NCI-H1694 treated with DMSO at 0.1 percent for 48 hours (cell line): ENCODE measurements around the gene PLCG1.

ENCODE experiments used
- DNase-seq: peaks from one replicate; lab custom pipeline; 2025; lab: John Stamatoyannopoulos, UW

The PLCG1 gene

DNA sequence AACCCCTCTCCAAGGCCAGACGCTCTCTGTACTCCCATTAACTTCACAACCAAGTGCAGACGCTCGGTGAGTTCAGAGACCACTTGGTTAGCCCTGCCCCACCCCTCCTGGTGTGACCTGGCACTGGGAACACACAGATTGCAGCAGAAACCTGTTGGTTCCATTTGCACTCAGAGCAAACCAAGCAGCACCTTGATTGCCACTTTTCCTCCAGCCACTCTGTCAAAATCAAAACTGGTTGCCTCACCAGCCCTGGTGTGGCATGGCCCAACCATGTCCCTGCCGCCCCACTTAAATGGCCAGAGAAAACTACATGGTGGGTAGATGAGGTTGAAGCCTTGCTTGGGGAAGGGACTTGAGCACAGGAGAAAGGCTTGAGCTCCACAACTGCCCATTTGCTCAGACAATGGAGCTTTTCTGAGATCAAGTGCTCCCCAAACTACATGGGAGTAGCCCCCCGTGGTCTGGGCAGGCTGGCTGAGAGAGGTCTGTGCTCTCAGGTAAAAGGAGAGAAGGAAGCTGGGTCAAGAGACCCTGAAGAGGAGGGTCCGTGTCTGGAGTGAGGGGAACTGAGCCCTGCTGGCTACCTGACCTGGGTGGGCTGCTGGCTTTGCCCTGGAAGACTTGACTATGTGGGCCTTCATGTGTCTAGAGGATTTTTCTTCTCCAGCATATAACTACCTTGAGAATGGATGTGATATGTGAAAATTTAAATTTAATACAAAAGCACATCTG, 43.4 kb downstream of the PLCG1 start:
- DNase-seq = no peak

DNA sequence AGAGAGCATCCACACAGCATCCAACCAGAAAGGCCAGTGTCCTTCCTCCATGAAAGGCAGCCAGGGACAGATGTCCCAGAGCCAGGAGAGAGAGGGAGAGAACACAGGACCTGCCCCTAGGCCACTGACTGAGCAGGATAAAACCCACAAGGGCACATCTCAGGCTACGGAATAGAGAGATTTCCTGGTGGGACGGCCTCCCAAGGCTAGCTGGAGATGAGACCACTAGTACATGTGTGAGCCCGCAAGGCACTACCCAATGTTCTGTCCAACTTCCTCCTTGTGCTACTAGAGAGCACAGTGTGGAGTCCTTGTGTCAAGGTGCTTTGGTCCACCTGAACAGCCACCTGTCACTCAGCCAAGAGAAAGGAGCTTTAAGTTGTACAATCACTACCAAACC, 44.2 kb downstream of the PLCG1 start:
- no peak for DNase-seq

DNA sequence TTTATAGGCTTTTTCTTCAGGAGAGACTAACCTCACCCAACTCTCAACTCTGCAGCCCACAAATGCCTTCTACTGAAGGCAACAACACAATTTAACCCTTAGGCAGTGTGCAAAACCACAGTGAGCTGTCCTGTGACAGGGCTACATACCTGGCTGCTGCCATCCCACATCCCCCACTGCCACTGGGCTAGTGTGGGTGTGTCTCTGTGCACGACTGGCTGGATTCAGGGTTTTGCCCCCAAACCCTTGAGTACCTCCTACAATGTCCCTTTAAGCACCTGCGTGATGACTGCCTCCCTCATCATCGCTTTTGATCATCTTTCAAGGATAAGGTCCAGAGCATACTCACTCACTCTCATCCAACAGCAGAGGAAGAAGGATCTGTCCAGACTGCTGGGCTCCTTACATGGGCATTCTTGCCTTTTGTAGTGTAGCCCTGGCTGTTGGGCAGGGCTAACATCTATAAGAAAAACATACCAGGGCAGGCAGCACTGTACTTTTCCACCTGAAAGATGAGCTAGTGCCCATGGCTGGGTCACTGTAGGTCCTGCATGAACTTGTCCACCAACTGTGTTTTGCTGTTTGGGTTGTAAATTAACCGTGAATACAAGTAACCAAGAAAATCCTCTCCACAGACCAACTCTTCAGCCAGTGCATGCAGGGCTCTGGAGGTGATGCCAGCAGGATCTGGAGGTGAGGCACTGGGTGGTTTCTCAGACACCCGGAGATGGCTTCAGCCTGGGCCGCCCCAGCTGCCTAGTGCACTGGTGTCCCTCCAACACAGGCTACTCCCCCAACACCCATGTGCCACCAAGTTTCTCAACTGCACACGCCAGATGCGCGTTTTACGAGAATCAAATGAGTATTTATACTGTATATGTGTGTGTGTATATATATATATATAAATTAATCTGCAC, 45.2 kb downstream of the PLCG1 start:
- DNase-seq = no peak

DNA sequence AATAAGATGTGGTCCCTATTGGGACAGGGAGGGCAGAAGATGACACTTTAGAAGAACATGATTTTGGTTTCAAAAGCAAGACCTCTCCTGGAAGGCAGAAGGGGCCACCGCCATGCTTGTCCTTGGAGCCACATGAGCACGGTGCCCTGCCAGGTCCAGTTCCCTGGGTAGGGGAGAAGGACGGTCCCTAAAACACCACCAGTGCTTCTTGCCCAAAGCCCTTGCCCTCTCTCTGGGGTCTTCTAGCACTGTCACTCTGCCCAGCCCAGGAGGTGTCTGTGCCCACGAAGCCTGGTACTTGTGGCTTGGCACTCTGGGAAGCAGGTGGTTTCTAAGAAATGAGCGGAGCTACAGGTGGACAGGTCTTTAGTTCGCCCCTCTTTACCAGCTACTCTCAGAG, 46.0 kb downstream of the PLCG1 start:
- no peak for DNase-seq

- DNase-seq = no peak
Measured at GRCh38 chr20:41183831-41184230, 46.5 kb downstream of the PLCG1 start.

- no peak for DNase-seq
Measured at GRCh38 chr20:41185013-41185757, 47.8 kb downstream of the PLCG1 start.

DNA sequence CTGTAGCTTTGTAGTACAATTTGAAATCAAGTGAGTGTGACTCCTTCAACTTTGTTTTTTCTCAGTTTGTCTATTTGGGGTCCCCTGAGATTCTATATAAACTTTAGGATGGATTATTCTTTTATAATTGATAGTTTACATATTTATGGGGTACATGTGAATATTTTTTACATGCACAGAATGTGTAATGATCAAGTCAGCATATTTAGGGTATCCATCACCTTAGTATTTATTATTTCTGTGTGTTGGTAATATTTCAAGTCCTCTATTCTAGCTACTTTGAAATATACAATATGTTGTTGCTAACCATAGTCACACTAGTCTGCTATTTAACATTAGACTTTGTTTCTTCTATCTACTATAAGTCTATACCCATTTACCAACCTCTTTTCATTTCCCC, 50.3 kb downstream of the PLCG1 start:
- no peak for DNase-seq

GRCh38 chr20:41191562-41192500, 54.5 kb downstream of the PLCG1 start:
- no peak for DNase-seq

DNA sequence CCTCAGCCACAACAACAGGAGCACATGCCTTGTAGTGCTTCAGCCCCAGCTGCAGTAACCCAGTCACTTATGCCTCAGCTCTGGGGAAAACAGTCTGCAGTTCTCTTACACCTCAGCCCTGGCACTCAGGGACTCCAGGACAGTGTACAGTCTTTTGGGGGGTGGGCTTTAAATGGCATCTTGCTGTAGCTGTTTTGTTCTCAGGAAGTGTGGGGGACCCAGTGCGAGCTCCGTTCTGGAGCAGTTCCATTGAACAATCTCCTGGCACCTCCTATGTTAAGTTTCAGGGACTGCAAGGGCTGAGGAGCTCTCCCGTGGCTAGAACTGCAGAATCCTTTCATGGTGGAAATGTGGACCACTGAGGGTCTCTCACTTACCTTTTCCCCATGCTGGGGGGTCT, 55.2 kb downstream of the PLCG1 start:
- no peak for DNase-seq

DNA sequence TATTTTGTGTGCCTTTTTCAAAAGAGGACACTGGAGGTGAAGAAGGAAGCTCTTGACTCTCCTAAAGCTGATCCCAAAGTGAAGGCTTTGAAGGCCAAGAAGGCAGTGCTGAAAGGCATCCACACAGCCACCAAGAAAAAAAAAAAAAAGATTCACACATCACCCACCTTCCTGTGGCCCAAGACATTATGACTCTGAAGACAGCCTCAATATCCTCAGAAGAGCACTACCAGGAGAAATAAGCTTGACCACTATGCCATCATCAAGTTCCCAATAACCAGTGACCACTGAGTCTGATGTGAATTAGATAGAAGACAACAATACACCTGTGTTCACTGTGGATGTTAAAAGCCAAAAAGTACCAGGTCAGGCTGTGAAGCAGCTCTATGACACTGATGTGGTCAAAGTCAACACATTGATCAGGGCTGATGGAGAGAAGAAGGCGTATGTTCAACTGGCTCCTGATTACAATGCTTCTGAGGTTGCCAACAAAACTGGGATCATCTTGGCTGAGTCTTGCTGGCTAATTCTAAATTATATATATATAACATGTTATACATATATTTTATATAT, 59.4 kb downstream of the PLCG1 start:
- DNase-seq = no peak

GRCh38 chr20:41198443-41198842, 61.1 kb downstream of the PLCG1 start:
- DNase-seq = no peak

DNA sequence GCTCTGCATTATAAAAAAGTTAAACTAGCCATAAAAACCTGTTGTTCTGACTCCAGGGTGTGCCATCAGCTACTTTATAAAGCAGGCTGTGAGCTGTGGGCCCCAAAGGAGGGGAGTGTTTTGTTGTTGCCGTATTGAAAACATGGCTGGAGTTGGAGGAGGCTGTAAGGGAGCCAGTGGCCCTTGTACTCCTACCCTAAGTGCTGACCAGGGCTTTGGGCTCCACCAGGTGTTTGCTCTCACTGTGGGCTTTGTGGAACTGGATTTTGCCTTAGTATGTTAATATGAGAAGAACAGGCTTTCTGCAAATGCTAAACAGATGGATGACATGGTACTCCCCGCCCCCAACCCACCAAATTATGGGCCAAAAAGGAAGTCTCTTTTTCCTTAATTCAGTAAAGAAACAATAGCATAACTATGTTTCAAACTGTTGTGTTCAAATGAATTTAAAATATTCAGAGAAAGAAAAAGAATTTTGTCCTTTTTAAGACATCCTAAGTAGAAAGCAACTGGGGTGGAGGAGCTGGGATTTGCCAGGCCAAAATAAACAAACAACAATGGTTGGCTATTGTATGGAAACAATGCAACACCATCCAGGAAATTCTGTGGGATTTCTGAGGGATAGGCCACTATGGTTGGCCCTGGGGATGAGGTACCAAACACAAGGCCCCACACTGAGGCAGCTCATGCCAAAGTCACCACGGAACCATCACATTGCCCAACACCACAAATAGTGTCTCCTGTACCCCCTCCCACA, 63.3 kb downstream of the PLCG1 start:
- no peak for DNase-seq

- DNase-seq = no peak
Measured at GRCh38 chr20:41201760-41202159, 64.4 kb downstream of the PLCG1 start.

- DNase-seq = no peak
Measured at GRCh38 chr20:41202426-41202825, 65.1 kb downstream of the PLCG1 start.

DNA sequence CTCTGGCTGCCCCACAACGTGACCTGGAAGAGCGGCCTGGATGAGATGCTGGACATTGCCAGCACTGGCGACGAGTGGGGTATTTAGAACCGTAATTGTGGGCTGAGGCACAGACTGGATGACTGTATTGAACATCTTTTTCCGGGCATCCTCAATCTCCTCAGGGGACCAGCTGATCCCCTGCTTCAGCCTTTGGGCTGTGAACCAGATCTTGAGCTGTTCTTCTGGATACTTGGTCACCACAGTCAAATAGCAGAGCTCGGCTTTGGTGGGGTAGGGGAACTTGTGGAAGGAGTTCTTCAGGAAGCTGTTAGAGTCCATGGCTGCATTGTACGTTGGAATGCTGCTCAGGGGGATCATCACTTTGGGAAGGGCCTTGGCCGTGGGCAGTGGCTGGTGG, 66.3 kb downstream of the PLCG1 start:
- no peak for DNase-seq

GRCh38 chr20:41204304-41205265, 67.2 kb downstream of the PLCG1 start:
- no peak for DNase-seq

- no peak for DNase-seq
Measured at GRCh38 chr20:41205313-41205712, 68.0 kb downstream of the PLCG1 start.

DNA sequence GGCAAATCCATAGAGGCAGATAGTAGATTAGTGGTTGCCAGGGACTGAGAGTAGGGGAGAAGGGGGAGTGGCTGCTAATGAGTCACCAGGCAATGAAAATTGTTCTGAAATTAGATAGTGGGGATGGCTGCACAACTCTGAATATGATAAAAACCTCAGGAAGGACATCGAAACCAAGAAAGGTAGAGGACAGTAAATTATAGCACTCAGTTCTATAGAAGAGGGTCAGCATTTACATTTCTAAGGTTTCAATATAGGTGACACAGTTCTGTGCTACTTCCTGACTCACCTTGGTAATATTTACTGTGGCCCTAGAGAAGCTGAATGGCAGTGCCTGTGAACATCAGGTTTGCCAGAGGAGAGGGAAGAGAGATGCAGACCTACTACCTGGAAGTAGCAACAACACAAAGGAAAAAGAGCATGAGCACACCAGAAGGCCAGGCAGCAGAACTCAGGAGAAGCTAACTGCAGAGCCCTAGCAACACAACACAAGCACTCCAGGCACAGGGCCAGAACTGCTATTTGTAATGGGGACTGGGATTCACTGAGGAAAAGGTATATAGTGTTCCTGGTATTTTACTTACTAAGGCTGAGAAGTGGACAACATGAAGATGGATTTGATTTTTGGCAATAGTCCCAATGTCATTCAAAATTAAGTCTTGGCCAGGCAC, 75.9 kb downstream of the PLCG1 start:
- no peak for DNase-seq

DNA sequence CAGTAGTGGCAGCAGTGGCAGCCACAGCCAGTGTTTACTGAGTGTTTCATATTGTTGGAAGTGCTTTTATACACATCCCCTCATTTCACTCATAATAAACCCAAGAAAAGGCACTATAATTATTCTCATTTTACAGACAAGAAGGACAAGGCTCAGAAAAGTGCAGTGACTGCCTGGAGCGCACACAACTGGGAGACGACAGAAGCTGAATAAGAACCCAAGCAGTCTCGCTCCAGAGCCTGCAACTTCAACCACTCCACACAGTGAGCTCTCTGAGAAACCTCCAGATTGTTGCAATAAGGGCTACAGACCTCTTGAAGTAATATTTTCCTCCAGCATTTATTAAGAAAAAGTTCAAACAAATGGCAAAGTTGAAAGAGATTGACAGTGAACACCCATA, 76.9 kb downstream of the PLCG1 start:
- no peak for DNase-seq
